ENCODE measurements around the gene ATOH8.

DNA sequence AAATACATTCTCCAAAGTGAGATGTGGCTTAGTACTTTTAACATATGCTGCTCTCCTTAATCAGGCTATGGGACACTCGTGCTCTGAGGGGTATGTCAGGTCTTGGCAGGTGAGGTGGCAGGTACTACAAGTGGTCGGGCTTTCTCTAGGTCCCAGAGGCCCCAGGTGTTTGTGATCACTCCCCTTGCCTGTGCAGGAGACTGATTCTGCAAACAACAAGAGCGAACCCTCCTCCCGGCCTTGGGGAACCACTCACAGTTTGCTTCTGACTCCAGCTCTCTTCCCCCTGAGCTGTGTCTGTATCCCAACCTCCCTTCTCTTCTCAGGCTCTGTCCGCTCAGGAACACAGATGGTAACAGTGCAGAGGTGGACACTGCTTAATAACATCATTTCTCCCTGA, 48.1 kb downstream of the ATOH8 start:
- TF ChIP-seq, protein P1, sequence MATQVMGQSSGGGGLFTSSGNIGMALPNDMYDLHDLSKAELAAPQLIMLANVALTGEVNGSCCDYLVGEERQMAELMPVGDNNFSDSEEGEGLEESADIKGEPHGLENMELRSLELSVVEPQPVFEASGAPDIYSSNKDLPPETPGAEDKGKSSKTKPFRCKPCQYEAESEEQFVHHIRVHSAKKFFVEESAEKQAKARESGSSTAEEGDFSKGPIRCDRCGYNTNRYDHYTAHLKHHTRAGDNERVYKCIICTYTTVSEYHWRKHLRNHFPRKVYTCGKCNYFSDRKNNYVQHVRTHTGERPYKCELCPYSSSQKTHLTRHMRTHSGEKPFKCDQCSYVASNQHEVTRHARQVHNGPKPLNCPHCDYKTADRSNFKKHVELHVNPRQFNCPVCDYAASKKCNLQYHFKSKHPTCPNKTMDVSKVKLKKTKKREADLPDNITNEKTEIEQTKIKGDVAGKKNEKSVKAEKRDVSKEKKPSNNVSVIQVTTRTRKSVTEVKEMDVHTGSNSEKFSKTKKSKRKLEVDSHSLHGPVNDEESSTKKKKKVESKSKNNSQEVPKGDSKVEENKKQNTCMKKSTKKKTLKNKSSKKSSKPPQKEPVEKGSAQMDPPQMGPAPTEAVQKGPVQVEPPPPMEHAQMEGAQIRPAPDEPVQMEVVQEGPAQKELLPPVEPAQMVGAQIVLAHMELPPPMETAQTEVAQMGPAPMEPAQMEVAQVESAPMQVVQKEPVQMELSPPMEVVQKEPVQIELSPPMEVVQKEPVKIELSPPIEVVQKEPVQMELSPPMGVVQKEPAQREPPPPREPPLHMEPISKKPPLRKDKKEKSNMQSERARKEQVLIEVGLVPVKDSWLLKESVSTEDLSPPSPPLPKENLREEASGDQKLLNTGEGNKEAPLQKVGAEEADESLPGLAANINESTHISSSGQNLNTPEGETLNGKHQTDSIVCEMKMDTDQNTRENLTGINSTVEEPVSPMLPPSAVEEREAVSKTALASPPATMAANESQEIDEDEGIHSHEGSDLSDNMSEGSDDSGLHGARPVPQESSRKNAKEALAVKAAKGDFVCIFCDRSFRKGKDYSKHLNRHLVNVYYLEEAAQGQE (IDR thresholded peaks at IDR 0.05; ENCODE audit: insufficient replicate concordance, low read depth): no peak
- TF ChIP-seq CTCF (IDR thresholded peaks at IDR 0.05; ENCODE audit: insufficient read depth, low read length): no peak
- no peak for TF ChIP-seq GABPA (IDR thresholded peaks at IDR 0.05; ENCODE audit: low read depth)
- TF ChIP-seq POLR2AphosphoS5 (IDR thresholded peaks at IDR 0.05; ENCODE audit: low read depth): no peak
- no peak for TF ChIP-seq SPI1 (IDR thresholded peaks at IDR 0.05; ENCODE audit: borderline replicate concordance, low read depth)
